Stromal cell of bone marrow (primary cell): ENCODE data around the gene RCVRN.

Experiments
- DNase-seq: peaks from one replicate; pipeline ENCODE4 v3.0.0-alpha.2; 2012; ENCODE audit warnings: low read depth

RCVRN gene

GRCh38 chr17:9850151-9850550, 54.9 kb downstream of the RCVRN start:
- no peak for DNase-seq
